GM21786 (cell line): ENCODE results near the gene NASP.
"Not testable (repeated sequence)": the region's sequence is repeated elsewhere in the genome, so short reads cannot be mapped to it uniquely, and the experiment has no call there.

Experiments
- ATAC-seq: cut with Tn5 transposase; IDR thresholded peaks from one replicate; pipeline ENCODE4 v1.9.1; 2021; ENCODE audit not compliant: unreplicated experiment

Gene NASP

GRCh38 chr1:45569571-45569961 is 14.3 kb upstream of the NASP start:
- ATAC-seq = no peak

- peak; percentile 66 for ATAC-seq
These were observed 13.8 kb upstream of the NASP start for GRCh38 chr1:45569962-45570581.

GRCh38 chr1:45570631-45571030 is 13.2 kb upstream of the NASP start:
- ATAC-seq = no peak

- ATAC-seq = no peak
These were observed 10.5 kb upstream of the NASP start for GRCh38 chr1:45573231-45573804.

GRCh38 chr1:45574105-45574626 is 9.7 kb upstream of the NASP start:
- ATAC-seq = no peak

GRCh38 chr1:45583264-45583665 is 576 bp upstream of the NASP start:
- ATAC-seq = peak; percentile 66

GRCh38 chr1:45584351-45585109 is 689 bp downstream of the NASP start:
- peak; percentile 16 for ATAC-seq

GRCh38 chr1:45585110-45585426 is 1.2 kb downstream of the NASP start:
- no peak for ATAC-seq

GRCh38 chr1:45585496-45586075 is 1.7 kb downstream of the NASP start:
- ATAC-seq = no peak

- ATAC-seq = no peak
These were observed 2.9 kb downstream of the NASP start for GRCh38 chr1:45586769-45587168.

GRCh38 chr1:45589861-45590260 is 6.0 kb downstream of the NASP start:
- ATAC-seq = no peak

GRCh38 chr1:45594412-45594811 is 10.6 kb downstream of the NASP start:
- ATAC-seq = no peak

GRCh38 chr1:45596765-45597164 is 12.9 kb downstream of the NASP start:
- not testable (repeated sequence) for ATAC-seq

- no peak for ATAC-seq
These were observed 20.4 kb downstream of the NASP start for GRCh38 chr1:45604239-45604638.

GRCh38 chr1:45607404-45608074 is 23.7 kb downstream of the NASP start:
- no peak for ATAC-seq

GRCh38 chr1:45608175-45609156 is 24.6 kb downstream of the NASP start:
- no peak for ATAC-seq

- no peak for ATAC-seq
These were observed 26.9 kb downstream of the NASP start for GRCh38 chr1:45610589-45611226.

- ATAC-seq = no peak
These were observed 29.2 kb downstream of the NASP start for GRCh38 chr1:45612941-45613579.

- ATAC-seq = no peak
These were observed 32.0 kb downstream of the NASP start for GRCh38 chr1:45615885-45616284.
